Natural killer cell (primary cell): ENCODE results near the gene TACC2. TPM values are rescaled to one million over a fixed set of nuclear protein-coding genes. Genes with fewer than 3 reads are reported as not detected.

ENCODE experiments used
- ATAC-seq, 3 donors: fragments of 150-1000 bp in 2 of 3; fragments of 200-7000 bp in 1 of 3; cut with Tn5 transposase; 1 replicate in 1 of 3; 2 replicates in 2 of 3; pipeline ENCODE4 v1.10.0; 2021; ENCODE audit warnings: mild to moderate bottlenecking in 2 of 3, moderate library complexity in 2 of 3
- DNase-seq, 2 donors: peaks; one replicate each; pipeline versions ENCODE4 v3.0.0 to v3.0.0-alpha.2; 2013 to 2021; ENCODE audit warnings: mixed read lengths in 1 of 2
- H3K27ac ChIP-seq: one replicate; pipeline ENCODE4 v1.5.1; 2013; ENCODE audit warnings: mild to moderate bottlenecking, low read length
- H3K27me3 ChIP-seq: one replicate; pipeline ENCODE4 v1.6.1; 2013; ENCODE audit warnings: low read length; ENCODE audit not compliant: control insufficient read depth, insufficient read depth
- H3K36me3 ChIP-seq: one replicate; pipeline ENCODE4 v1.6.1; 2013; ENCODE audit warnings: low read length; ENCODE audit not compliant: control insufficient read depth, insufficient read depth
- H3K4me1 ChIP-seq: one replicate; pipeline ENCODE4 v1.6.1; 2013; ENCODE audit warnings: low read length; ENCODE audit not compliant: control insufficient read depth, insufficient read depth
- H3K4me3 ChIP-seq: one replicate; pipeline ENCODE4 v1.5.1; 2013; ENCODE audit warnings: low read length
- H3K9me3 ChIP-seq: one replicate; pipeline ENCODE4 v1.6.1; 2013; ENCODE audit warnings: low read length; ENCODE audit not compliant: control insufficient read depth, insufficient read depth
- H3K27ac Mint-ChIP-seq, 2 donors: one replicate each; pipeline ENCODE4 v1.8.0; 2022; ENCODE audit warnings: mild to moderate bottlenecking in 2 of 2, mixed read lengths in 2 of 2, moderate library complexity in 1 of 2
- H3K27me3 Mint-ChIP-seq, 2 donors: one replicate each; pipeline ENCODE4 v1.8.0; 2022; ENCODE audit warnings: low read depth in 2 of 2, mixed read lengths in 2 of 2
- H3K36me3 Mint-ChIP-seq: one replicate; pipeline ENCODE4 v1.8.0; 2022; ENCODE audit warnings: mixed read lengths
- H3K4me1 Mint-ChIP-seq, 2 donors: one replicate each; pipeline ENCODE4 v1.8.0; 2022; ENCODE audit warnings: mixed read lengths in 2 of 2
- H3K4me3 Mint-ChIP-seq: one replicate; pipeline ENCODE4 v1.8.0; 2022; ENCODE audit warnings: mild to moderate bottlenecking, moderate library complexity, mixed read lengths
- H3K9me3 Mint-ChIP-seq, 2 donors: one replicate each; pipeline ENCODE4 v1.8.0; 2022; ENCODE audit warnings: mixed read lengths in 2 of 2
- WGBS: methylation state at CpG from one replicate; pipeline ENCODE4 v1.1.7; 2013; ENCODE audit warnings: missing lambda C conversion rate; ENCODE audit not compliant: insufficient coverage; 5-methylcytosine and 5-hydroxymethylcytosine counted together
- intact Hi-C: fragments of 100-400 bp; cut with micrococcal nuclease; formaldehyde crosslinking; loops from one replicate; pipeline ENCODE4 v1.14.2; 2022
- total RNA-seq, 4 donors: library from RNA; stranded (reverse); fragments of 120-200 nt in 1 of 4; gene quantifications; one replicate each; pipeline versions ENCODE4 v1.2.3 to v1.2.4, GENCODE V29; 2013 to 2022
- TF ChIP-seq, protein P1 (sequence below): fragments of 200-600 bp; IDR thresholded peaks from one replicate; pipeline ENCODE4 v1.8.0; 2022; ENCODE audit warnings: antibody characterized with exemption

TACC2 gene
- total RNA-seq, 3 donors from 2014 or later (not counting 1 experiment from before 2014, with no cell fraction given), result not detected

DNA sequence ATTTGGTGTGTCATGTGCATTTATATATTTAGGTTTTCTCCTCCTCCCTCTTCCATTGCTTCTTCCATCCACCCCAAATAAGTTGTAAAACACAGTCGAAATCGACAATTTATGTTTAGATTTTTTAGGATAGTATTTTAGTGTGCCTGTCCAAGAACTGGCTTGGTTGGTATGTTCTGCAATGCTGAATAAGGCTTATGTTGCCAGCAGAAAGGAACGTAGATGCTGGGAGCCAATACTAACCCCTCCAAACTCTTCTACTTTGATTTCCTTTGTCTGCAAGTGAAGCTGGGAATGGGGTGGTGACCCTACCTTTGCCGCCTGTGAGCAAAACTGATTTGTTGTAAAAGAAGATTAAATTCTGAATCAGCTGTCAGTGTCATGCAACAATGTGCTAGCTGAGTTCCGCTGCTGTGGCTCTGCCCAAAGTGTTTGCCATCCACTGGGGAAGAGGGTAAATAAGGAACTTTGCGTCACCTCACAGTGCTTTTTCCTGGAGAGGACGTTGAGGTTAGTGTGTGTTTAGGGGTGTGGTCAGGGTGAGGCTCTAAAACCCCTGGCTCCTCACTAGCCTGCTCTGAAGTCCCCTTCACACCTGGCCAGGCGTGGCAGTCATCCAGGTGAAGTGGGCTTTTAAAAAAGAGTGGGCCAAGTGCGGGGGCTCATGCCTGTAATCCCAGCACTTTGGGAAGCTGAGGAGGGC lies 44.4 kb downstream of the TACC2 start:
- Mint-ChIP-seq H3K4me1 (no peaks in the 10 kb centered on the region), H3K4me3 (no peak overlapping the region), H3K9me3 (no peaks in the 10 kb centered on the region), H3K36me3 (no peaks in the 10 kb centered on the region), H3K27ac (no peak overlapping the region), H3K27me3 (peaks cover 5 to 15% of the 10 kb centered on the region in 2 donors)
- DNase-seq, result no peak
- TF ChIP-seq, protein P1, sequence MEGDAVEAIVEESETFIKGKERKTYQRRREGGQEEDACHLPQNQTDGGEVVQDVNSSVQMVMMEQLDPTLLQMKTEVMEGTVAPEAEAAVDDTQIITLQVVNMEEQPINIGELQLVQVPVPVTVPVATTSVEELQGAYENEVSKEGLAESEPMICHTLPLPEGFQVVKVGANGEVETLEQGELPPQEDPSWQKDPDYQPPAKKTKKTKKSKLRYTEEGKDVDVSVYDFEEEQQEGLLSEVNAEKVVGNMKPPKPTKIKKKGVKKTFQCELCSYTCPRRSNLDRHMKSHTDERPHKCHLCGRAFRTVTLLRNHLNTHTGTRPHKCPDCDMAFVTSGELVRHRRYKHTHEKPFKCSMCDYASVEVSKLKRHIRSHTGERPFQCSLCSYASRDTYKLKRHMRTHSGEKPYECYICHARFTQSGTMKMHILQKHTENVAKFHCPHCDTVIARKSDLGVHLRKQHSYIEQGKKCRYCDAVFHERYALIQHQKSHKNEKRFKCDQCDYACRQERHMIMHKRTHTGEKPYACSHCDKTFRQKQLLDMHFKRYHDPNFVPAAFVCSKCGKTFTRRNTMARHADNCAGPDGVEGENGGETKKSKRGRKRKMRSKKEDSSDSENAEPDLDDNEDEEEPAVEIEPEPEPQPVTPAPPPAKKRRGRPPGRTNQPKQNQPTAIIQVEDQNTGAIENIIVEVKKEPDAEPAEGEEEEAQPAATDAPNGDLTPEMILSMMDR, result no peak
- no peak overlapping the region for H3K27ac ChIP-seq
- intact Hi-C loops, result no loop called here
- H3K4me3 ChIP-seq, result no peak overlapping the region
- H3K36me3 ChIP-seq, result no peaks in the 10 kb centered on the region
- H3K4me1 ChIP-seq, result no peaks in the 10 kb centered on the region
- H3K9me3 ChIP-seq, result no peaks in the 10 kb centered on the region
- no peaks in the 10 kb centered on the region for H3K27me3 ChIP-seq
- 66% methylated on average over 7 of the region's 9 CpGs for WGBS
- ATAC-seq, result no peak

GRCh38 chr10:122034149-122034756 lies 45.3 kb downstream of the TACC2 start:
- 92% methylated on average over 5 of the region's 6 CpGs for WGBS
- no peaks in the 10 kb centered on the region for H3K36me3 ChIP-seq
- H3K4me1 ChIP-seq, result no peaks in the 10 kb centered on the region
- H3K27ac ChIP-seq, result no peak overlapping the region
- H3K4me3 ChIP-seq, result no peak overlapping the region
- ATAC-seq, result no peak
- Mint-ChIP-seq H3K27ac (no peak overlapping the region), H3K27me3 (peaks cover 8 to 11% of the 10 kb centered on the region in 2 donors), H3K4me3 (no peak overlapping the region), H3K9me3 (no peaks in the 10 kb centered on the region), H3K36me3 (no peaks in the 10 kb centered on the region), H3K4me1 (no peaks in the 10 kb centered on the region)
- DNase-seq, result no peak
- H3K9me3 ChIP-seq, result no peaks in the 10 kb centered on the region
- TF ChIP-seq, protein P1, result no peak
- no peaks in the 10 kb centered on the region for H3K27me3 ChIP-seq
- intact Hi-C loops, result no loop called here

GRCh38 chr10:122040786-122041185 lies 51.8 kb downstream of the TACC2 start:
- H3K4me3 ChIP-seq, result no peak overlapping the region
- H3K9me3 ChIP-seq, result no peaks in the 10 kb centered on the region
- H3K27ac ChIP-seq, result no peak overlapping the region
- Mint-ChIP-seq H3K36me3 (no peaks in the 10 kb centered on the region), H3K4me3 (no peak overlapping the region), H3K9me3 (no peaks in the 10 kb centered on the region), H3K4me1 (no peaks in the 10 kb centered on the region), H3K27me3 (peaks cover 20 to 24% of the 10 kb centered on the region in 2 donors), H3K27ac (no peak overlapping the region)
- no peak for ATAC-seq
- H3K4me1 ChIP-seq, result no peaks in the 10 kb centered on the region
- 74% methylated on average over 8 of the region's 8 CpGs for WGBS
- intact Hi-C loops, result no loop called here
- TF ChIP-seq, protein P1, result no peak
- H3K27me3 ChIP-seq, result no peaks in the 10 kb centered on the region
- H3K36me3 ChIP-seq, result no peaks in the 10 kb centered on the region
- no peak for DNase-seq
